H1 (cell line): Measurements from ENCODE around the gene PRDM2.

Experiments
- HDAC2 ChIP-seq, 2 experiments: fragments of 300-600 bp in 1 of 2; sonication (generic) in 1 of 2; IDR thresholded peaks; 2 replicates each; pipeline ENCODE4 v1.6.1; 2011 to 2012; ENCODE audit warnings: low read depth in 2 of 2, low read length in 2 of 2, mild to moderate bottlenecking in 2 of 2, moderate library complexity in 2 of 2, borderline replicate concordance in 1 of 2, inconsistent platforms in 1 of 2
- MAFK ChIP-seq: IDR thresholded peaks from 2 replicates; pipeline ENCODE4 v1.6.1; 2012; ENCODE audit warnings: low read depth, mild to moderate bottlenecking, improper control_type of control experiment, low read length
- SUZ12 ChIP-seq: fragments of 200-600 bp; sonication (generic); IDR thresholded peaks from 2 replicates; pipeline ENCODE4 v1.6.1; 2012; ENCODE audit warnings: mild to moderate bottlenecking, inconsistent platforms, low read length, moderate library complexity, mixed read lengths
- TF ChIP-seq, protein P1 (sequence below), 3 experiments: IDR thresholded peaks; 1 replicate in 2 of 3; 2 replicates in 1 of 3; pipeline versions ENCODE4 v1.5.1 to v1.6.1; 2011; ENCODE audit warnings: low read length in 3 of 3, mild to moderate bottlenecking in 3 of 3, inconsistent platforms in 2 of 3, low read depth in 1 of 3, moderate library complexity in 1 of 3; ENCODE audit not compliant: insufficient read depth in 1 of 3; ENCODE audit errors: control extremely low read depth in 1 of 3
- TF ChIP-seq, protein P2 (sequence below): IDR thresholded peaks from 2 replicates; pipeline ENCODE4 v1.6.1; 2011; ENCODE audit warnings: low read length, improper control_type of control experiment

DNA sequence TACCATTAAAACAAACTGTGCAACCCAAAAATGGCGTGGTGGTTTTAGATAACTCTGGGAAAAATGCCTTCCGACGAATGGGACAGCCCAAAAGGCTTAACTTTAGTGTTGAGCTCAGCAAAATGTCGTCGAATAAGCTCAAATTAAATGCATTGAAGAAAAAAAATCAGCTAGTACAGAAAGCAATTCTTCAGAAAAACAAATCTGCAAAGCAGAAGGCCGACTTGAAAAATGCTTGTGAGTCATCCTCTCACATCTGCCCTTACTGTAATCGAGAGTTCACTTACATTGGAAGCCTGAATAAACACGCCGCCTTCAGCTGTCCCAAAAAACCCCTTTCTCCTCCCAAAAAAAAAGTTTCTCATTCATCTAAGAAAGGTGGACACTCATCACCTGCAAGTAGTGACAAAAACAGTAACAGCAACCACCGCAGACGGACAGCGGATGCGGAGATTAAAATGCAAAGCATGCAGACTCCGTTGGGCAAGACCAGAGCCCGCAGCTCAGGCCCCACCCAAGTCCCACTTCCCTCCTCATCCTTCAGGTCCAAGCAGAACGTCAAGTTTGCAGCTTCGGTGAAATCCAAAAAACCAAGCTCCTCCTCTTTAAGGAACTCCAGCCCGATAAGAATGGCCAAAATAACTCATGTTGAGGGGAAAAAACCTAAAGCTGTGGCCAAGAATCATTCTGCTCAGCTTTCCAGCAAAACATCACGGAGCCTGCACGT lies 82.1 kb downstream of the PRDM2 start:
- TF ChIP-seq, protein P1, sequence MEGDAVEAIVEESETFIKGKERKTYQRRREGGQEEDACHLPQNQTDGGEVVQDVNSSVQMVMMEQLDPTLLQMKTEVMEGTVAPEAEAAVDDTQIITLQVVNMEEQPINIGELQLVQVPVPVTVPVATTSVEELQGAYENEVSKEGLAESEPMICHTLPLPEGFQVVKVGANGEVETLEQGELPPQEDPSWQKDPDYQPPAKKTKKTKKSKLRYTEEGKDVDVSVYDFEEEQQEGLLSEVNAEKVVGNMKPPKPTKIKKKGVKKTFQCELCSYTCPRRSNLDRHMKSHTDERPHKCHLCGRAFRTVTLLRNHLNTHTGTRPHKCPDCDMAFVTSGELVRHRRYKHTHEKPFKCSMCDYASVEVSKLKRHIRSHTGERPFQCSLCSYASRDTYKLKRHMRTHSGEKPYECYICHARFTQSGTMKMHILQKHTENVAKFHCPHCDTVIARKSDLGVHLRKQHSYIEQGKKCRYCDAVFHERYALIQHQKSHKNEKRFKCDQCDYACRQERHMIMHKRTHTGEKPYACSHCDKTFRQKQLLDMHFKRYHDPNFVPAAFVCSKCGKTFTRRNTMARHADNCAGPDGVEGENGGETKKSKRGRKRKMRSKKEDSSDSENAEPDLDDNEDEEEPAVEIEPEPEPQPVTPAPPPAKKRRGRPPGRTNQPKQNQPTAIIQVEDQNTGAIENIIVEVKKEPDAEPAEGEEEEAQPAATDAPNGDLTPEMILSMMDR (IDR thresholded peaks at IDR 0.05; ENCODE audit: control extremely low read depth in 1 of 3, insufficient read depth in 1 of 3, low read depth in 1 of 3, low read length in 3 of 3) = no peak
- no peak for TF ChIP-seq SUZ12
- no peak for TF ChIP-seq MAFK
- TF ChIP-seq, protein P2, sequence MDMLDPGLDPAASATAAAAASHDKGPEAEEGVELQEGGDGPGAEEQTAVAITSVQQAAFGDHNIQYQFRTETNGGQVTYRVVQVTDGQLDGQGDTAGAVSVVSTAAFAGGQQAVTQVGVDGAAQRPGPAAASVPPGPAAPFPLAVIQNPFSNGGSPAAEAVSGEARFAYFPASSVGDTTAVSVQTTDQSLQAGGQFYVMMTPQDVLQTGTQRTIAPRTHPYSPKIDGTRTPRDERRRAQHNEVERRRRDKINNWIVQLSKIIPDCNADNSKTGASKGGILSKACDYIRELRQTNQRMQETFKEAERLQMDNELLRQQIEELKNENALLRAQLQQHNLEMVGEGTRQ = no peak
- TF ChIP-seq HDAC2 (IDR thresholded peaks at IDR 0.05; ENCODE audit: borderline replicate concordance in 1 of 2, low read depth in 2 of 2, low read length in 2 of 2) = no peak
